K562 (cell line): ENCODE results near the gene KMO. TPM values are rescaled to one million over a fixed set of nuclear protein-coding genes. Genes with fewer than 3 reads are reported as not detected.

Experiments
- CCNT2 ChIP-seq: IDR thresholded peaks from 2 replicates; pipeline ENCODE4 v1.6.1; 2011; ENCODE audit warnings: borderline replicate concordance, low read depth, mild to moderate bottlenecking, moderate library complexity, mixed read lengths, low read length; ENCODE audit not compliant: insufficient read length; ENCODE audit errors: extremely low read depth
- KDM2B ChIP-seq: fragments of 250-450 bp; sonication (Bioruptor Pico); IDR thresholded peaks from 2 replicates; pipeline ENCODE4 v1.8.0; 2021; ENCODE audit warnings: mild to moderate bottlenecking, moderate library complexity
- KDM5B ChIP-seq: fragments of 200-600 bp; sonication (generic); IDR thresholded peaks from 2 replicates; pipeline ENCODE4 v1.6.1; 2012; ENCODE audit warnings: low read depth, mild to moderate bottlenecking, moderate library complexity, low read length, control low read depth, inconsistent platforms; ENCODE audit not compliant: insufficient replicate concordance
- KLF1 ChIP-seq: fragments of 450-650 bp; IDR thresholded peaks from 2 replicates; pipeline ENCODE4 v1.6.1; 2016; ENCODE audit warnings: missing genetic modification characterization, missing compliant biosample characterization
- KLF13 ChIP-seq: fragments of 450-650 bp; IDR thresholded peaks from 2 replicates; pipeline ENCODE4 v1.6.1; 2016; ENCODE audit warnings: missing genetic modification characterization, low read depth, mild to moderate bottlenecking, missing compliant biosample characterization, moderate library complexity, borderline replicate concordance
- MBD2 ChIP-seq: sonication (generic); IDR thresholded peaks from 2 replicates; pipeline ENCODE4 v1.6.1; 2016; ENCODE audit warnings: low read depth, borderline replicate concordance
- OTX1 ChIP-seq: fragments of 450-650 bp; formaldehyde crosslinking; IDR thresholded peaks from 2 replicates; pipeline ENCODE4 v1.4.0; 2022; ENCODE audit warnings: mild to moderate bottlenecking
- RBFOX2 ChIP-seq: fragments of 200-400 bp; formaldehyde crosslinking; IDR thresholded peaks from 2 replicates; pipeline ENCODE4 v1.6.1; 2017; ENCODE audit warnings: low read depth, mild to moderate bottlenecking, low read length, moderate library complexity
- TAL1 ChIP-seq: fragments of 450-650 bp; IDR thresholded peaks from 2 replicates; pipeline ENCODE4 v1.6.1; 2016; ENCODE audit warnings: mild to moderate bottlenecking
- ZKSCAN3 ChIP-seq: fragments of 250-450 bp; sonication (Bioruptor Pico); IDR thresholded peaks from 2 replicates; pipeline ENCODE4 v1.4.0; 2020
- ZNF57 ChIP-seq: fragments of 450-650 bp; formaldehyde crosslinking; IDR thresholded peaks from 2 replicates; pipeline ENCODE4 v1.4.0; 2020; ENCODE audit warnings: mild to moderate bottlenecking, moderate library complexity
- polyA plus RNA-seq, 8 experiments: library from polyadenylated mRNA; depleted of rRNA in 4 of 8; stranded (reverse) in 5 of 8; unstranded in 3 of 8; fragments of >200 nt; fragmentation: Nextera tagmentation in 2 of 8; fragmentation: Illumina TruSeq in 1 of 8; extraction: Ambion mirVana in 2 of 8; extraction: Trizol in 1 of 8; gene quantifications; 2 replicates each; pipeline versions ENCODE4 v1.2.1 to v1.2.3, GENCODE V29; 2011 to 2014; ENCODE audit warnings: inconsistent platforms in 1 of 8, missing spikeins in 1 of 8
- total RNA-seq, 7 experiments: library from RNA; depleted of rRNA in 6 of 7; stranded (reverse); fragments of >200 nt in 6 of 7; fragmentation: Illumina TruSeq in 2 of 7; extraction: Trizol in 2 of 7; gene quantifications; 2 replicates each; pipeline versions ENCODE4 v1.2.1 to v1.2.3, GENCODE V29; 2011 to 2021; ENCODE audit warnings: low replicate concordance in 1 of 7
- TF ChIP-seq, protein P1 (sequence below): sonication (generic); formaldehyde crosslinking; IDR thresholded peaks from 2 replicates; pipeline ENCODE4 v1.9.0; 2022; ENCODE audit warnings: mild to moderate bottlenecking, missing genetic modification reagents
- TF ChIP-seq, protein P2 (sequence below): fragments of 450-650 bp; IDR thresholded peaks from 2 replicates; pipeline ENCODE4 v1.6.1; 2016; ENCODE audit warnings: mild to moderate bottlenecking, moderate library complexity
- TF ChIP-seq, protein P3 (sequence below): fragments of 450-650 bp; IDR thresholded peaks from 2 replicates; pipeline ENCODE4 v1.6.1; 2016; ENCODE audit warnings: borderline replicate concordance

Gene KMO
- total and polyA plus RNA-seq, 9 of the 15 experiments (the other 6 are each of a cell fraction or from before 2014, with no cell fraction given) = 0.01 to 0.11 (median 0.01) TPM; not detected in 6

DNA sequence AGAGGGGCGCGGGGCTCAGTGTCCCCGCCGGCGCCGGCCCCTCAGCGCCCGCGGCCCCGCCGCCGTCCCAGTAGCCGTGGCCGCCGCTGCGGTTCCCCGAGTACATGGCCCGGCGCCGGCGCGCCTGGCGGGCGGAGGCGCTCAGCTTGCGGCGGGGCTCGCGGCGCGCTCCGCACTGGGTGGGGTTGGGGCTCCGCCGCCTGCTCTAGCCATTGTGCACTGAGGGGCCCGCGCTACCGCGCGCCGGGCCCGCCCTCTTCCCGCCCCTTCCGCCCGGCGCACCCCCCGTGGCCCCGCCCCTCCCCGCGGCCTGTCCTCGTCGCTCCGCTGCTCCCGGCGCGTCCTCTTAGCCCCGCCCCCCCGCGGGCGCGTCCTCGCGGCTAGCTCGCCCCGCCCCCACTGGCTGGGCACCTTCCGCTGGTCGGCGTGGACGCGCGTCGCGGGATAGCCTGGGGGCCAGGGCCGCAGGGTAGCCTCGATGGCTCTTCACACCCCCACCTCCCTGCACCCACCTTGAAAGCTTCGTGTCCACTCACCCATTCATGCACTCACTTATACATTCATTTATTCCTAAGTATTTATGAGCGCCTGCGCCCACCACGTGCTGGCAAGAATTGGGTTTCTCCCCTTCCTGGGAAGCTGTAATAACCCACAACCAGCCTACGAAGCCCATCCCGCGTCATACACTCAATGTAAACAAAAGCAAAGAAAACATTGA, 108.1 kb downstream of the KMO start, which contains the start of the genes CHML and OPN3 (continued):
- peak; percentile 79 for TF ChIP-seq KDM5B
- TF ChIP-seq OTX1 (CRISPR knock-in tag) = no peak
- TF ChIP-seq, protein P1, sequence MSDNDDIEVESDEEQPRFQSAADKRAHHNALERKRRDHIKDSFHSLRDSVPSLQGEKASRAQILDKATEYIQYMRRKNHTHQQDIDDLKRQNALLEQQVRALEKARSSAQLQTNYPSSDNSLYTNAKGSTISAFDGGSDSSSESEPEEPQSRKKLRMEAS (CRISPR knock-in tag) = peak; percentile 76
- peak; percentile 99 for TF ChIP-seq ZKSCAN3 (CRISPR knock-in tag)
- TF ChIP-seq MBD2 = no peak
- TF ChIP-seq, protein P2, sequence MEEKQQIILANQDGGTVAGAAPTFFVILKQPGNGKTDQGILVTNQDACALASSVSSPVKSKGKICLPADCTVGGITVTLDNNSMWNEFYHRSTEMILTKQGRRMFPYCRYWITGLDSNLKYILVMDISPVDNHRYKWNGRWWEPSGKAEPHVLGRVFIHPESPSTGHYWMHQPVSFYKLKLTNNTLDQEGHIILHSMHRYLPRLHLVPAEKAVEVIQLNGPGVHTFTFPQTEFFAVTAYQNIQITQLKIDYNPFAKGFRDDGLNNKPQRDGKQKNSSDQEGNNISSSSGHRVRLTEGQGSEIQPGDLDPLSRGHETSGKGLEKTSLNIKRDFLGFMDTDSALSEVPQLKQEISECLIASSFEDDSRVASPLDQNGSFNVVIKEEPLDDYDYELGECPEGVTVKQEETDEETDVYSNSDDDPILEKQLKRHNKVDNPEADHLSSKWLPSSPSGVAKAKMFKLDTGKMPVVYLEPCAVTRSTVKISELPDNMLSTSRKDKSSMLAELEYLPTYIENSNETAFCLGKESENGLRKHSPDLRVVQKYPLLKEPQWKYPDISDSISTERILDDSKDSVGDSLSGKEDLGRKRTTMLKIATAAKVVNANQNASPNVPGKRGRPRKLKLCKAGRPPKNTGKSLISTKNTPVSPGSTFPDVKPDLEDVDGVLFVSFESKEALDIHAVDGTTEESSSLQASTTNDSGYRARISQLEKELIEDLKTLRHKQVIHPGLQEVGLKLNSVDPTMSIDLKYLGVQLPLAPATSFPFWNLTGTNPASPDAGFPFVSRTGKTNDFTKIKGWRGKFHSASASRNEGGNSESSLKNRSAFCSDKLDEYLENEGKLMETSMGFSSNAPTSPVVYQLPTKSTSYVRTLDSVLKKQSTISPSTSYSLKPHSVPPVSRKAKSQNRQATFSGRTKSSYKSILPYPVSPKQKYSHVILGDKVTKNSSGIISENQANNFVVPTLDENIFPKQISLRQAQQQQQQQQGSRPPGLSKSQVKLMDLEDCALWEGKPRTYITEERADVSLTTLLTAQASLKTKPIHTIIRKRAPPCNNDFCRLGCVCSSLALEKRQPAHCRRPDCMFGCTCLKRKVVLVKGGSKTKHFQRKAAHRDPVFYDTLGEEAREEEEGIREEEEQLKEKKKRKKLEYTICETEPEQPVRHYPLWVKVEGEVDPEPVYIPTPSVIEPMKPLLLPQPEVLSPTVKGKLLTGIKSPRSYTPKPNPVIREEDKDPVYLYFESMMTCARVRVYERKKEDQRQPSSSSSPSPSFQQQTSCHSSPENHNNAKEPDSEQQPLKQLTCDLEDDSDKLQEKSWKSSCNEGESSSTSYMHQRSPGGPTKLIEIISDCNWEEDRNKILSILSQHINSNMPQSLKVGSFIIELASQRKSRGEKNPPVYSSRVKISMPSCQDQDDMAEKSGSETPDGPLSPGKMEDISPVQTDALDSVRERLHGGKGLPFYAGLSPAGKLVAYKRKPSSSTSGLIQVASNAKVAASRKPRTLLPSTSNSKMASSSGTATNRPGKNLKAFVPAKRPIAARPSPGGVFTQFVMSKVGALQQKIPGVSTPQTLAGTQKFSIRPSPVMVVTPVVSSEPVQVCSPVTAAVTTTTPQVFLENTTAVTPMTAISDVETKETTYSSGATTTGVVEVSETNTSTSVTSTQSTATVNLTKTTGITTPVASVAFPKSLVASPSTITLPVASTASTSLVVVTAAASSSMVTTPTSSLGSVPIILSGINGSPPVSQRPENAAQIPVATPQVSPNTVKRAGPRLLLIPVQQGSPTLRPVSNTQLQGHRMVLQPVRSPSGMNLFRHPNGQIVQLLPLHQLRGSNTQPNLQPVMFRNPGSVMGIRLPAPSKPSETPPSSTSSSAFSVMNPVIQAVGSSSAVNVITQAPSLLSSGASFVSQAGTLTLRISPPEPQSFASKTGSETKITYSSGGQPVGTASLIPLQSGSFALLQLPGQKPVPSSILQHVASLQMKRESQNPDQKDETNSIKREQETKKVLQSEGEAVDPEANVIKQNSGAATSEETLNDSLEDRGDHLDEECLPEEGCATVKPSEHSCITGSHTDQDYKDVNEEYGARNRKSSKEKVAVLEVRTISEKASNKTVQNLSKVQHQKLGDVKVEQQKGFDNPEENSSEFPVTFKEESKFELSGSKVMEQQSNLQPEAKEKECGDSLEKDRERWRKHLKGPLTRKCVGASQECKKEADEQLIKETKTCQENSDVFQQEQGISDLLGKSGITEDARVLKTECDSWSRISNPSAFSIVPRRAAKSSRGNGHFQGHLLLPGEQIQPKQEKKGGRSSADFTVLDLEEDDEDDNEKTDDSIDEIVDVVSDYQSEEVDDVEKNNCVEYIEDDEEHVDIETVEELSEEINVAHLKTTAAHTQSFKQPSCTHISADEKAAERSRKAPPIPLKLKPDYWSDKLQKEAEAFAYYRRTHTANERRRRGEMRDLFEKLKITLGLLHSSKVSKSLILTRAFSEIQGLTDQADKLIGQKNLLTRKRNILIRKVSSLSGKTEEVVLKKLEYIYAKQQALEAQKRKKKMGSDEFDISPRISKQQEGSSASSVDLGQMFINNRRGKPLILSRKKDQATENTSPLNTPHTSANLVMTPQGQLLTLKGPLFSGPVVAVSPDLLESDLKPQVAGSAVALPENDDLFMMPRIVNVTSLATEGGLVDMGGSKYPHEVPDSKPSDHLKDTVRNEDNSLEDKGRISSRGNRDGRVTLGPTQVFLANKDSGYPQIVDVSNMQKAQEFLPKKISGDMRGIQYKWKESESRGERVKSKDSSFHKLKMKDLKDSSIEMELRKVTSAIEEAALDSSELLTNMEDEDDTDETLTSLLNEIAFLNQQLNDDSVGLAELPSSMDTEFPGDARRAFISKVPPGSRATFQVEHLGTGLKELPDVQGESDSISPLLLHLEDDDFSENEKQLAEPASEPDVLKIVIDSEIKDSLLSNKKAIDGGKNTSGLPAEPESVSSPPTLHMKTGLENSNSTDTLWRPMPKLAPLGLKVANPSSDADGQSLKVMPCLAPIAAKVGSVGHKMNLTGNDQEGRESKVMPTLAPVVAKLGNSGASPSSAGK = peak; percentile 89
- TF ChIP-seq, protein P3, sequence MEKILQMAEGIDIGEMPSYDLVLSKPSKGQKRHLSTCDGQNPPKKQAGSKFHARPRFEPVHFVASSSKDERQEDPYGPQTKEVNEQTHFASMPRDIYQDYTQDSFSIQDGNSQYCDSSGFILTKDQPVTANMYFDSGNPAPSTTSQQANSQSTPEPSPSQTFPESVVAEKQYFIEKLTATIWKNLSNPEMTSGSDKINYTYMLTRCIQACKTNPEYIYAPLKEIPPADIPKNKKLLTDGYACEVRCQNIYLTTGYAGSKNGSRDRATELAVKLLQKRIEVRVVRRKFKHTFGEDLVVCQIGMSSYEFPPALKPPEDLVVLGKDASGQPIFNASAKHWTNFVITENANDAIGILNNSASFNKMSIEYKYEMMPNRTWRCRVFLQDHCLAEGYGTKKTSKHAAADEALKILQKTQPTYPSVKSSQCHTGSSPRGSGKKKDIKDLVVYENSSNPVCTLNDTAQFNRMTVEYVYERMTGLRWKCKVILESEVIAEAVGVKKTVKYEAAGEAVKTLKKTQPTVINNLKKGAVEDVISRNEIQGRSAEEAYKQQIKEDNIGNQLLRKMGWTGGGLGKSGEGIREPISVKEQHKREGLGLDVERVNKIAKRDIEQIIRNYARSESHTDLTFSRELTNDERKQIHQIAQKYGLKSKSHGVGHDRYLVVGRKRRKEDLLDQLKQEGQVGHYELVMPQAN = no peak
- TF ChIP-seq KLF13 (tag) = peak; percentile 37; the same call in 1 of the 2 replicates
- TF ChIP-seq TAL1 = no peak
- peak; percentile 37; the same call in 1 of the 2 replicates for TF ChIP-seq KLF1 (tag)
- TF ChIP-seq CCNT2 = peak; percentile 89
- TF ChIP-seq RBFOX2 = peak; percentile 88
- TF ChIP-seq ZNF57 = no peak
- no peak for TF ChIP-seq KDM2B (CRISPR knock-in tag)
